Loucy (cell line): ENCODE results near the gene GRHL3.

ENCODE experiments used
- CTCF ChIP-seq: fragments of 200-600 bp; sonication (generic); conservative IDR thresholded peaks from 2 replicates; pipeline ENCODE4 v1.5.1; 2014; ENCODE audit warnings: mild to moderate bottlenecking, antibody characterized with exemption, low read length
- EZH2phosphoT487 ChIP-seq: fragments of 200-600 bp; IDR thresholded peaks from 2 replicates; pipeline ENCODE4 v1.6.1; 2018; ENCODE audit warnings: antibody characterized with exemption, mild to moderate bottlenecking, moderate library complexity, borderline replicate concordance

GRCh38 chr1:24388331-24388885, 69.3 kb downstream of the GRHL3 start:
- TF ChIP-seq CTCF (no peak), EZH2phosphoT487 (no peak)
